ENCODE measurements around the gene ZC2HC1B. TPM values are rescaled to one million over a fixed set of nuclear protein-coding genes. Genes with fewer than 3 reads are reported as not detected.

Gene ZC2HC1B
- total RNA-seq, 1 experiment from 2014 or later, result not detected

- H3K4me1 ChIP-seq (ENCODE audit: control insufficient read depth in 1 of 2, insufficient read depth in 2 of 2, low read length in 2 of 2), result peaks cover 4 to 11% of the 10 kb centered on the region in 2 experiments; a peak in 3 of 4 replicates
- H3K27me3 ChIP-seq (ENCODE audit: insufficient read depth, low read length), result no peaks in the 10 kb centered on the region
- H2AFZ ChIP-seq (ENCODE audit: low read depth, low read length, poor library complexity, severe bottlenecking), result peak overlapping the region; percentile 89
- no peaks in the 10 kb centered on the region for H3K9me3 ChIP-seq (ENCODE audit: control insufficient read depth in 1 of 2, insufficient read depth in 1 of 2, low read depth in 1 of 2, low read length in 2 of 2)
- H3K27ac ChIP-seq (ENCODE audit: low read depth, low read length), result peak overlapping the region; percentile 57
- POLR2A ChIA-PET, result interaction anchor here (1.8 kb wide), 1 partner anchor 21 kb away, joined by 6 read pairs; no protein-coding TSS in a partner anchor
- H3K9ac ChIP-seq (ENCODE audit: low read length), result peak overlapping the region; percentile 96
- peak overlapping the region; percentile 93 to 97 for H3K4me3 ChIP-seq (replicated peaks in 1 of 2; ENCODE audit: low read depth in 1 of 2, low read length in 2 of 2)
- intact Hi-C loops (cut with micrococcal nuclease), result loop anchor here (5.0 kb wide), 3 partner anchors 165 to 265 kb away; partner anchors contain the start of gene PHACTR2
- DNase-seq (ENCODE audit: low read depth, low spot score) (no peak), ATAC-seq (no peak)
- CTCF ChIA-PET, result interaction anchor here (0.9 kb wide), 1 partner anchor 267 kb away, joined by 3 read pairs; no protein-coding TSS in a partner anchor
- TF ChIP-seq ELF1 (IDR thresholded peaks at IDR 0.05; ENCODE audit: borderline replicate concordance, low read depth), result no peak
- no peak for TF ChIP-seq REST (IDR thresholded peaks at IDR 0.05; ENCODE audit: low read depth)
- TF ChIP-seq RAD21 (IDR thresholded peaks at IDR 0.05; ENCODE audit: low read depth), result no peak
- TF ChIP-seq YY1 (IDR thresholded peaks at IDR 0.05; ENCODE audit: extremely low read depth, insufficient replicate concordance, low read depth, low read length), result no peak
- no peak for TF ChIP-seq POLR2A (IDR thresholded peaks at IDR 0.05; ENCODE audit: borderline replicate concordance, extremely low read depth, insufficient read depth, insufficient read length)
- TF ChIP-seq ZBTB33 (IDR thresholded peaks at IDR 0.05; ENCODE audit: extremely low read depth, insufficient replicate concordance, low read length), result no peak
- no peak for TF ChIP-seq ATF3 (IDR thresholded peaks at IDR 0.05)
- TF ChIP-seq CTCF (IDR thresholded peaks at IDR 0.05 in 2 of 3, conservative IDR thresholded peaks at IDR 0.05 in 1 of 3; ENCODE audit: borderline replicate concordance in 1 of 3, insufficient read depth in 1 of 3, low read depth in 2 of 3, low read length in 2 of 3), result no peak
- TF ChIP-seq EGR1 (IDR thresholded peaks at IDR 0.05; ENCODE audit: low read depth), result no peak
- TF ChIP-seq CEBPB (IDR thresholded peaks at IDR 0.05; ENCODE audit: low read depth), result no peak
- no peak for TF ChIP-seq JUND (IDR thresholded peaks at IDR 0.05)
- TF ChIP-seq CBX3 (IDR thresholded peaks at IDR 0.05; ENCODE audit: low read depth), result no peak
- no peak for TF ChIP-seq EZH2 (IDR thresholded peaks at IDR 0.05)
- TF ChIP-seq ZFX (IDR thresholded peaks at IDR 0.05), result no peak
- TF ChIP-seq SP1 (IDR thresholded peaks at IDR 0.05; ENCODE audit: low read depth), result no peak
- TF ChIP-seq TCF7L2 (IDR thresholded peaks at IDR 0.05; ENCODE audit: borderline replicate concordance, extremely low read depth, insufficient read depth, insufficient read length), result no peak
- peak overlapping the region; percentile 80 for H3K4me2 ChIP-seq (ENCODE audit: low read length)
- peaks cover 44% of the 10 kb centered on the region for H3K79me2 ChIP-seq (ENCODE audit: insufficient read depth, low read length)
- RAD21 ChIA-PET (ENCODE audit: low non-redundant PET in 1 of 2, low total read pairs in 2 of 2, uncharacterized antibody in 2 of 2, unreplicated experiment in 2 of 2), result interaction anchor here (1.0 kb wide), 2 partner anchors 267 kb away, joined by 3 to 5 read pairs; no protein-coding TSS in a partner anchor
- no peaks in the 10 kb centered on the region for H4K20me1 ChIP-seq (ENCODE audit: insufficient read depth)
- H3K36me3 ChIP-seq (ENCODE audit: control insufficient read depth in 1 of 2, insufficient read depth in 2 of 2, low read length in 2 of 2), result peaks cover 22 to 29% of the 10 kb centered on the region in 2 experiments
- no peaks in the 10 kb centered on the region for H3K9me2 ChIP-seq (ENCODE audit: insufficient read depth)
- TSS peak; percentile 98 for BruUV-seq (replicated peaks)
Observed at GRCh38 chr6:143842461-143842901, 21.8 kb upstream of the ZC2HC1B start.
